ENCODE results near the gene LRRC32.
A peak's percentile ranks its signal among the peaks of the same experiment; 100 is the strongest.

LRRC32 gene, protein sequence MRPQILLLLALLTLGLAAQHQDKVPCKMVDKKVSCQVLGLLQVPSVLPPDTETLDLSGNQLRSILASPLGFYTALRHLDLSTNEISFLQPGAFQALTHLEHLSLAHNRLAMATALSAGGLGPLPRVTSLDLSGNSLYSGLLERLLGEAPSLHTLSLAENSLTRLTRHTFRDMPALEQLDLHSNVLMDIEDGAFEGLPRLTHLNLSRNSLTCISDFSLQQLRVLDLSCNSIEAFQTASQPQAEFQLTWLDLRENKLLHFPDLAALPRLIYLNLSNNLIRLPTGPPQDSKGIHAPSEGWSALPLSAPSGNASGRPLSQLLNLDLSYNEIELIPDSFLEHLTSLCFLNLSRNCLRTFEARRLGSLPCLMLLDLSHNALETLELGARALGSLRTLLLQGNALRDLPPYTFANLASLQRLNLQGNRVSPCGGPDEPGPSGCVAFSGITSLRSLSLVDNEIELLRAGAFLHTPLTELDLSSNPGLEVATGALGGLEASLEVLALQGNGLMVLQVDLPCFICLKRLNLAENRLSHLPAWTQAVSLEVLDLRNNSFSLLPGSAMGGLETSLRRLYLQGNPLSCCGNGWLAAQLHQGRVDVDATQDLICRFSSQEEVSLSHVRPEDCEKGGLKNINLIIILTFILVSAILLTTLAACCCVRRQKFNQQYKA

DNA sequence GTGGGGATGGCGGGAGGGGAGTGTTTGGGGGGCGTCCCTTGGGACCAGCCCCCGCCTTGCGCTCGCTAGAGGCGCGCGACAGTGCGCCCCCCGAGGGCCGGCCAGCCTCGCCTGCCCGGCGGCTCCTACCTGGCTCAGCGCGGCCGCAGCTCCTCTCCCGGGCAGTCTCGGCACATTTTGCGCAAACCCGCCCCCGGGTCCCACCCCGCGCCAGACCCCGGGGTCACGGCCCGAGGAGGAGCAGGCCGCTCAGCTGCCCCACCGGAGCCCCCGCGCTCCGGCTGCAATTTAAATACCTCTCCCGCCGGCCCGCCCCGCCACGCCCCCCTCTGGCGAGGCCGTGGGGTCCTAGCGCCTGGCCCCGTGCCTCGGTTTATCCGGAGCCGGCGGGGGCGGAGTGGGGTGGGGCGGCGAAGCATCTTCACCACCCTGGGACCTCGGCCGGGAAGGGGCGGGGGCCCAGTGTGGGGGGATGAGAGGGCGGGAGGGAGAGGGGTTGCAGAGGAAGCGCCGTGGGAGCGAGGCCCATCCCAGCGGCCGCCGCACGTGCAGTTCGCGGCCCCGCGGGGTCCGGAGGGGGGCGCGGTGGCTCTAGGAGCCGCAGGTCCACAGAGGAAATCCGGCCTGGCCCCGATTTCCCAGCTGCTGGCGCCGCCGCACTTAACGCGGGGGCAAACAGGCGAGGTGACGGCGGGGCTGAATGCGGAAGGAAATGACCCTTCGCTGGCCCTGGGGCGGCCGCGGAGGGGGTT, at the start of gene LRRC32:
LRRC32 (minus strand) TSS at position 263 of the 752 bp plus-strand sequence. CDS start 4,793 bp downstream, outside the sequence.
- peak; percentile 14 for DNase-seq

DNA sequence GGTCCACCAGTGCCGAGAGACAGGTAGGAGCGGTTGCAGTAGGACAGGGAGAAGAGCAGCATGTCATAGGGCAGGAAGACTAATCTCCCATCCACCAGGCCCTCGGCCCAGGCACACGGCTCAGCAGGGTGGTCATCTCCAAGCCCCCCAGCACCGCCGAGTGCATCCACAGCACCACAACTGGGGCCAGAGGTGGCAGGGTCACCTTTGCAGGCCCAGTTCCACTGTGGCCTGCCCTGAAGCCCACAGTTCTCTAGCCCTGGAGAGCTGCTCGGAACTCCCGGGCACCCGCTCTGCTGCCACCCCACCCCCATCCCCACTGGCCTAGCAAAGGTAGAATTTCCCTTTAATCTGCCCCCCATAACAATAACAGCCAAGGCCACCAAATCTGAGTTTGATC, 49.1 kb upstream of the LRRC32 start:
- no peak for DNase-seq

DNA sequence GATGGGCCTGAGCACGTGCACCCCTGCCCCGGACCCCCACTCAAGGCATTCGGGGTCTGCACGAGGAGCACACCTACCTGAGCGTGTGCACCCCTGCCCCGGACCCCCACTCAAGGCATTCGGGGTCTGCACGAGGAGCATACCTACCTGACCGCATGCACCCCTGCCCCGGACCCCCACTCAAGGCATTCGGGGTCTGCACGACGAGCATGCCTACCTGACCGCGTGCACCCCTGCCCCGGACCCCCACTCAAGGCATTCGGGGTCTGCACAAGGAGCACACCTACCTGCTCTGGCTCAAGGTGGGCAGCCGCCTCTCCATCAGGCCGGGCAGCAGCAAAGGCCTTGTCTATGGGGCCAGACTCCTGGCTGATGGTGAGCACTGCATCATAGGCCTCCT, 48.7 kb upstream of the LRRC32 start:
- no peak for DNase-seq

DNA sequence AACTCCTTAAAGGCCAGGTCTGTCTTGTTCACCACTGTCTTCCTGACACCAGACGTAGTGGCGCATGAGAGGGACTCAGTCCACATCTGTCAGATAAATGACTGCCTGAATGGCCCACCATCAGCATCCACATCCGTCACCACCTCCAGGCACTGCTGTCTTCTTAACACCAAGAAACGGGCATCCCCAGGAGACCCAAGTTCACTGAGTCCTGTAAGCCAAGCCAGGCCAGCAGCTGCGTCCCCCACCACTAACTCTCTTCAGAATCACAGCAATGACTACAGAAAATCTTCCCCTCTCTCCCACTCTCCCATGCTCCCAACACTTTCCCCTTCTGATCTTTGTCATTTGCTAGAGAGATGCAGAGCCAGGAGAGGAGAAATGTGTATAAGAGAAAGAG, 47.3 kb upstream of the LRRC32 start:
- DNase-seq: no peak

DNA sequence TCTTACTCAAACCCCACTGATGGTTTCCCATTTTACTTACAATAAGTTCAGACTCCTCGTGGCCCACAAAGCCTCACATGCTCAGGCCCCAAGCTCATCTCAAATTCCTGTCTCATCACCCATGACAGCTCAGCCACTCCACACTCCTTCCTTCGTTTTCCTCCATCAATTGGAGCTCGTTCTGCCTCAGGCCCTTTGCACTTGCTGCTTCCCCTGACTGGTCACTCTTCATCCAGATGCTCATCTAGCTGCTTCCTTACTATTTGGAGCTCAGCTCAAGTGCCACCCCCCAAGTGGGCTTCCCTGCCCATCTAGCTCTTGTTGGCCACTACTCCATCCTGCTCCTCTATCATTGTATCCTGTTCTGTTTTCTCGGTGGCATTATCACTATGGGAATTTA, 46.8 kb upstream of the LRRC32 start:
- no peak for DNase-seq

DNA sequence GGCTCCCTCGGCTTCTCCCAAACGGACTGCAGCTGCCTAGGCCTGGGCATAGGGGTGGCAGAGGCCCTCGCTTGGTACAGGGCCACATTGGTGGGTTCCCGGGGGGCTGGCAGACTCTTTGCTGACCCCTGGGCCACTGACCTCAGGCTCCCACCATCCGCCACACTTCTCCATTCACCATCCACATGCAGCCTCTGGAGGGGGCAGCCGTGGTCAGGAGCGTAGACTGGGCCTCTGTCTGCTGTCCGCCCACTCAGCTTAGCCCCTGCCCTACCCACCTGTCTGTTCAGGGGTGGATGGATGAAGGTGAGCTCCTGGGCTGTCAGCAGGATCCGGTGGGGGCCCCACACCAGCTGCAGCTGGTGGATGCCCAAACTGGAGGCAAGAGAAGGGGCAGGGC, 45.7 kb upstream of the LRRC32 start:
- DNase-seq: no peak

DNA sequence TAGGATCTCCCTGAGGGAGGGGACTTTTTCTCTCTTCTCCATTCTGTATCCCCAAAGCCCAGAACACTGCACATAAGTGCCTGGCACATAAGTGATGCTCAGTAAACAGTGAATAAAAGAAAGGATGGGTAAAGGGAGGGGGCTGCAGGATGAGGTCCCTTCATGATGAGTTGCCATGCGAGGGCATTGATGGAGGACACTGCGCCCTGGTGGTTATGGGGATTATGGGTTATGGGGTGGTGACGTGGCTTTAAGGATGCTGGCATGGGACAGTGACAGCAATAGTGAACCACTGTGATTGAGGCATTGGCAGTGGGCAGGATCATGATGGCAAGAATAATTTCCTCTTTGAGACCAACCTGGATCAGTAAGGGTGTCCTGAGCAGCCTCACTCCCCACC, 43.9 kb upstream of the LRRC32 start:
- no peak for DNase-seq

DNA sequence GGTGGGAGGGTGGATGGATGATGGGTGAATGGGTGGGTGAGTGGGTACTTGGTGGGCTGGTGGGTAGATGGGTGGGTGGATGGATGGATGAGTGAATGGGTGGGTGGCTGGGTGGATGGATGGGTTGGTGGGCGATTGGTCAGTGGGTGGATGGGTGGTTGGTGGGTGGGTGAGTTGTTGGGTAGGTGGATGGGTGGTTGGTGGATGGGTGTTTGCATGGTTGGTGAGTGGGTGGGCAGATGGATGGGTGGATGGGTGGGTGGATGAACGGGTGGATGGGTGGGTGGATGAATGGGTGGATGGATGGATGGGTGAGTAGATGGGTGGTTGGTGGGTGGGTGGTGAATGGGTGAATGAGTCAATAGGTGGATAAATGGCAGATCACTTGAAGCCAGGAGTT, 43.0 kb upstream of the LRRC32 start:
- no peak for DNase-seq

DNA sequence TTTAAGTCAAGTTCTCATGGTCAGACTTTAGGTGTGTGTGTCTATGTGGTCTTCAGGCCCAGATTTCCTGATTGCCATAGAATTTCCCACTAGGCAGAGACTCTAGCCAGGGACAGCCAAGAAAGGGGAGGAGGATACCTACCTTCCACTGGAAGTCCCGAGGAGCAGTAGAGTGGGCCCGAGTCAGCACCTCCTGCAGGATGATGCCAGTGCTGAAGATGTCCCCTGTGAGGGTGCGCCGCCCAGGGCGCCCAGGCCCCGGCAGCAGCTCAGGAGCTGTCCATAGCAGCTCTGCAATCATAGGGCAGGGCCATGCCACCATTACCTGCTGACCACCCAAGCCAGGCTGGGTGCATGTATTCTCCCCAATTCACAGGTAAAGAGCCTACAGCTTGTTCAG, 41.6 kb upstream of the LRRC32 start:
- DNase-seq: no peak

DNA sequence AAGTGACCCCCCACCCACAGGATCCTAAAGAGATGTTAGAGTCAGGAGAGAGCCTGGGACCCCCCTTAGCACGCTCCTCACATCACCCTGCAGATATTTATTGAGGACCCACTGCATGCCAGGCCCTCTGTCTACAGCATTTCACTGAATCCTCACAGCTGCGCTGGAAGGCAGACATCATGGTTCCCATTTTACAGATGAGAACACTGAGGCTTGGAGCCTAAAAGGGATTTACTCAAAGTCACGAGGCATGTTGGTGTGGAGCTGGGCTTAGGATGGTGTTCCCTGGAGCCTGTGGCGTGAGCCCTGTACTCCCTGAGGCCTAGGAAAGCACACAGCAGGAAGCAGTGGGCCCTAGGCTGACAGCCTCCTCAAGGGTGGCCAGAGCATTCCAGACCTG, 39.2 kb upstream of the LRRC32 start:
- DNase-seq: no peak

DNA sequence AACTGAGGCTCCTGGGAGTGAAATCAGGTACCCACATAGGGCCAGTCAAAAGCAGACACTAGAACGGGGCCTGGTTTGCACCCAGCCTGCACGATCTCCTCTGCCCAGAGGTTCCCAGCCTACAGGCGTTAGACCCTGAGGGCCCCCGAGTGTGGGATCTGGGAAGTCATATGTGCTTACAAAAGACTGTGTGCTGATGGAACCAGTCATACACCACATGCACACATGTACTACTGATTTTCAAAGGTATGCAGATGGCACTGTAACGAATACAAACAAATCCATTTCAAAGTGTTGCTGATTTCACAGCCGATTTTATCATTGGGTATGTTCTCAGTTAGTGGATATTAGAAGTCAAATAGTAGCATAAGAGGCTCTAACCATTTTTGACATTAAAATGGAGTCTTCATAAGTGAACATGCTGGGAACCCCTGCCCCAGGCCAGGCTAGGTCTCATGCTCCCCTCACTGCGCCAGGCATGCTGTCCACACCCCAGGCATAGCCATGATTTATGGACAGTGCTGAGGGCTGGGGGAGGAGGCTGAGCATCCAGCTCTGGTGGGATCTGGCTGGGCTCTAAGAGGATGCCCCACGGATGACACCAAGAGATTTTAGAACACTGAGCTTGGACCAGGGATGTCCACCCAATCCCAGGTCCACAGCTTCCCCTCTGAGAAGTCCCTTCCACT, 38.6 kb upstream of the LRRC32 start:
- no peak for DNase-seq

DNA sequence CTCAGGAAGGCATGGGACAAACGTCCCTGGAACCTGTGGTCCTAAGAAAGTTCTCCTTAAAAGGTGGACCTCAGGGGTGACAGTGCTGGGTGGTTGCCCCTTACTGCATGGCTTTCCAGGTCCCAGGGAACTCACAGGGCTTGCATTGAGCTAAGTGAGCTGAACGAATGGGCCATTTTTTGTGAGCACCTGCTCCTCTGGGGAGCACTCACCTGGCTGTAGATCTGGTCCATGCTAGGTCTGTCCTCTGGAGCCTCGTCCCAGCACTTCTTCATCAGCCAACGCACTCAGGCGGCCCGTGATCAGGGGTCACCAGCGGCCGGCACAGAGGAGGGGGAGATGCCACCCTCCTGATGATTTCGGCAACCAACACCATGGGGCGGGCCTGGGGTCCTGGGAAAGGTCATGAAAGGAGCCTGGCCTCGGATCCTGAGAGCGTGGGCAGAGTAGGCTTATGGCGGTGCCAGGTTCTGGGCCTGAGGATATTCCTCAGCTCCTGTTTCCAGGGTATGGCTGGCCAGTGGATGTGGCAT, 36.8 kb upstream of the LRRC32 start:
- no peak for DNase-seq

DNA sequence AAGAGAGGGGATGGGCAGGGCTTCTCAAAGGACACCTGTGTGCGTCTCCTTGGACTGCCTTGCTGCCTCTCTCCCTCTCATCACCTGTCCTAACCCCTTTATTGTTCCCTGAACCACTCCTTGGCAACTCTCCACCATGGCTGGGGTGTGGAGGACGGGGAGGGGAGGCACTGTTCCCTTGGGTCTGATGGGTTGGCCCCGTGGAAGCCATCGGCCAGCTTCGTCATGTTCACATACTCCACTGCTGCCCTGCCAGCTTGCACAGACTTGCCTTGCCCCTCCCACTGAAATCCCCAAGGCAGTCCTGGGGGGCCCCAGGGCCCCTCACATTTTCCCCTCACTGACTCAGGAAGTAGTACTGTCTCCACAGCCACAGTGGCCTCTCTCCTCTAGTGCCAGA, 36.1 kb upstream of the LRRC32 start:
- no peak for DNase-seq

DNA sequence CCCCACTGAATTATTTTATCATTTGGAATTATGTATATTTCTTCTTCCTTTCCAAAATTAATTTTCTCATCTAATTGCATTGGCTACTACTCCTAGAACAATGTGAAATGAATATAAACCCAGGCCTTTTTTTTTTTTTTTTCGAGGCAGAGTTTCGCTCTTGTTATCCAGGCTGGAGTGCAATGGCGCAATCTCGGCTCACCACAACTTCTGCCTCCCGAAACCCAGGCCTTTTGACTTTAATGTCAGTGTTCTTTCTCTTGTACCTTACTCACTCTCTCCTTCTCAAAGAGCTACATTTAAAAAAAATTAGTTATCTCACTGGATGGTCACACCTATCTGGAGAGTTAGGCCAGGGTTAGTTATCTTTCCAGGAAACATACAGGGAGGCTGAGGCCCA, 35.3 kb upstream of the LRRC32 start:
- DNase-seq: no peak

DNA sequence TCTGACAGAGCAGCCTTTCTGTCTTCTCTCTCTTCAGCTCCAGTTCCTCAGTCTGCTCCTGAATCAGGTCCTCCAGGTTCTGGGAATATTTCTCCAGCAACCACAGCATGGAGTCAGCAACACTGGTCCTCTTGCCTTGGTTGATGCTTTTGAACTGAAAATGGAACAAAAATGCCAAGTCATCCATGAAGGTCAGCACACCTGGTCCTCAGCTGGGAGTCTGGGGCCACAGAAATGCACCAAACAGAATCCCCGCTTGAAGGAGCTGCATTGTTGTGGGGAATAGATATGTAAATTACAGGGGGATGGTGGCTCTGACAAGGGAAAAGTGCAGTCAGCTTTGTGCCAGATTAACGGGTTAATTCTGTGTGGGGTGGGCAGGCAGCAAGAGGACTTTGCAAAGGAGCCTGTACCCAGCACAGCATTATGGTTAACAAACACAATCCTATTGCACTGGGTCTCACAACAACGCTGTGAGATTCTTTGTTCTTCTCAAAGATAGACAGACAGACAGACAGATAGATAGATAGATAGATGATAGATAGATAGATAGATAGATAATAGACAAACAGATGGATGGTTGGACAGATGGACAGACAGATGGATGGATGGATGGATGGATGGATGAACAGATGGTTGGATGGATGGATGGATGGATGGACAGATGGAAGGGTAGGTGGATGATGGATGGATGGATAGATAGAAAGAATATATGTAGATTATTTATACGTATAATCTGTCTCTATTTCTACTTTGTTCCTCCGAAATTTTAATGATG, 33.8 kb upstream of the LRRC32 start:
- no peak for DNase-seq

DNA sequence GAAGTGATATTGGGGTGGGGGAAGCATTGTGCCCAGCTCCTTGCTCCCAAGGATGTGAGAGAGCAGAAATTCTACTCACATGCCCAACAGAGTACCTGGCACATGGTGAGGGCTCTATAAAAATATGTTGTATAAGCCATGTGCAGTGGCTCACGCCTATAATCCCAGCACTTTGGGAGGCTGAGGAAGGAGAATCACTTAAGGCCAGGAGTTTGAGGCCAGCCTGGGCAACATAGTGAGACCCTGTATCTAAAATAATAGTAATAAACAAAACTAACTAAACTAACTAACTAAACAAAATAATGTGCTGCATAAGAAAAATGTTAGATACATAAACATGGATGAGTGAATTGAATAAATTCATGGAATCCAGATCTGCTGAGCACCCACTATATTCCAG, 33.2 kb upstream of the LRRC32 start:
- no peak for DNase-seq

DNA sequence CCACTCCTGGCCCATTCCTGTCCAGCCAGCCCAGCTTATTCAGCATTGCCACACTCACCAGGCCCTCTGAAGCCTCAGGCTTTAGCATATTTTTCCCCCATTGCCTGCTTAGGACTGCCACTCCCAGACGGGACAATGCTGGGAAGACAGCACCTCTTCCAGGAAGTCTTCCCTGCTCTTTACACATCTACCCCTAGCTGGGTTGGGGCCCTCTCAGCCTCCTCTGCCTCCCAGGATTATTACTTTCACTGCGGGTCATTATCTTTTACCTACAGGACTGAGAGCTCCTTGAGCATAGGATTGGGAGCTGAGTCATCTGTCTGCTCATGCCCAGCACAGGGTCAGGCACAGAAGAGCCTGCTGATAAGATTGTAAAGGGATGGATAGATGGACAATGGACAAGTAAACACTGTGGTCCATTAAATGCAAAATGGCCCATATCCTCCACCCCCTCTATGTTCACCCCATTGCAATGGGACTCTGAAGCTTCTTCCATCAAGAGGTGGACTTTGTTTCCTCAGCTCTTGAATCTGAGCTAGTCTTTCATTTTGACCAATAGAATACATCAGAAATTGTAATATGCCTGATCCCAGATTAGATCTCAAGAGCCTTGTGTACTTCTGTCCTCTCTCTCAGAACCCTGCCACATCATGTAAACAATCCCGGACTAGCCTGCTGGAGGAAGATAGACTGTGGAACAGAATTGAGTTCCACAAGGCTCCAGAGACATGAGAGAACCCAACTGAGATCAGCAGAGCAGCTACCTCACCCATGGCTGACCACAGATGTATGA, 32.0 kb upstream of the LRRC32 start:
- DNase-seq: no peak

DNA sequence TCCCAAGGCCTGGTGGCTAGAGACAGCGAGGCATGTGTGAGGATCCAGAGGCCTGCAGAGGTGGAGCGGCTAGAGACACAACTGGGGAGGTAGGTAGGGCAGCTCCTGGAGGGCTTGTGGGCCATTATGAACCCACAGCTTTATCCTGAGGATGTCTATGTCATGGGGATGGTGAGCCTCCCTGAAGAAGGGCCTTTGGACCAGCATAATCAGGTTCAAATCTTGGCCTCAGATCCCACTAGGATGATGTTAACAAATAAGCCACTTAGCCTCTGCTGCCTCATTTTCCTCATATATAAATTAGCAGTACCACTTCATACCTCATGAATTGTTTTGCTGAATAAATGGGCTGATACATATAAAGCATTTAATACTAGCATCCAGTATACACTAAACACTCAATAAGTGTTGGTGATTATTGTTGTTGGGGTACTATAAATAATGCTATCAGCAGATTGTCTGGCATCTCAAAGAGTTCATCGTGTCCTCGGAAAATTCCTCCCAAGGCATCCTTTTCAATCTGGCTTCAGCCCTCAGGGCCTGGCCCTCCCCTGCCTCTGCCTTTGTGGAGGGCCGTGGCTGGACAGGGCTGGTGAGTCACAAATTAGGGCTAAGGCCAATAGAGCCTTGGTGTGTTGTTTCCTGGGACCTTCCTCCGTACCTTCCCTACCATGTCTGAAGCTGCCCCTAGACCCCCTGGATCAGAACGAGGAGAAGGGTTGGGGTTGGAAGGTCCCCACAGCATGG, 30.9 kb upstream of the LRRC32 start:
- no peak for DNase-seq

DNA sequence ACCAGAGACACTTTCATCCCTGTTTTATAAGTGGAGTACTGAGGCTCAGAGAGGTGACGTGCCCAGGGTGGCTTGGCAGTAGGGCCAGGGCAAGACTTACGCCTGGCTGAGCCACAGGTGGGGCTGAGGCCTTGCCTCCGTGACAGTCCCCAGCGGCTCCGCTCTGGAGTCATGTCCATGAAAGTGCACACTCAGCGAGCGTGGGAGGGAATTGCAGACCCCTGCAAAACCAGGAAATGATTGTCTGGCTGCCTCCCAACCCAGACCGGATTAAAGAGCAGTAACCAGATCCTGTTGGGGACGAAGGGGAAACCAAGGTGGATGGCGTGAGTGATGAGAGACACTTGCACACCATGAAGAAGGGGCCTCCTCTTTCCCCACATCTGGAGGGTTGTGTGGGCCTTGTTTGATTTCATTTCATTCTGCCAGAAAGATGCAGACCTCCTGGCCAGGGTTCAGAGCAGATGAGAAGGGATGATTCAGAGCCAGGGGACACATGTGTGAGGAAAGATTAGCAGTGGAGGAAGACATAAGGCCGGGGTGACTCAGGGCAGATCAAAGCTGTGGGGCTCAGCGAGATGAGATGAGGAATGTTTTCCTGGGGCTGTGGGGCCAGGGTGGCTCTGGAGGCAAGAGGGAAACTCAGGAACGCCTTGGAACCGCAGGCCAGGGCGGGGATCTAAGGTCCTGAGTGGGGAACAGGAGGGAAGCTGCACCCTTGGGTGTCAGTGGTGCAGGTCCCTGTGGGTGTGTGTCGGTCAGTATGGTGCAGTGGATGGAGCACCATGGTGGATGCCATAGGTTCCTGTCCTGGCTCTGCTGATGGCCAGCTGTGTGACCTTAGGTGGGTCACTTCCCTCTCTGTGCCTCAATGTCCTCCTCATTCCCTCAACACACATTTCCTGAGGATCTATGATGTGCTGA, 29.9 kb upstream of the LRRC32 start:
- no peak for DNase-seq
